IPS-NIHi11 (cell line): ENCODE results near the gene SYNGR1.
"Not testable (repeated sequence)": the region's sequence is repeated elsewhere in the genome, so short reads cannot be mapped to it uniquely, and the experiment has no call there.

Experiments
- DNase-seq: peaks from one replicate; pipeline ENCODE4 v3.0.0; 2012; ENCODE audit warnings: mixed read lengths, low spot score

Gene SYNGR1

GRCh38 chr22:39409516-39410029, 59.8 kb downstream of the SYNGR1 start:
- DNase-seq = no peak

- no peak for DNase-seq
Observed at GRCh38 chr22:39410264-39410663, 60.5 kb downstream of the SYNGR1 start.

GRCh38 chr22:39411828-39412365, 62.1 kb downstream of the SYNGR1 start:
- DNase-seq = not testable (repeated sequence)

GRCh38 chr22:39413204-39413603, 63.4 kb downstream of the SYNGR1 start:
- DNase-seq = not testable (repeated sequence)

GRCh38 chr22:39414377-39414776, 64.6 kb downstream of the SYNGR1 start:
- DNase-seq = no peak

- DNase-seq = no peak
Observed at GRCh38 chr22:39414886-39415285, 65.1 kb downstream of the SYNGR1 start.

- no peak for DNase-seq
Observed at GRCh38 chr22:39415506-39415905, 65.7 kb downstream of the SYNGR1 start.

GRCh38 chr22:39416319-39416718, 66.5 kb downstream of the SYNGR1 start:
- no peak for DNase-seq

- DNase-seq = no peak
Observed at GRCh38 chr22:39417641-39418040, 67.8 kb downstream of the SYNGR1 start.

- DNase-seq = no peak
Observed at GRCh38 chr22:39418696-39419095, 68.9 kb downstream of the SYNGR1 start.

- no peak for DNase-seq
Observed at GRCh38 chr22:39419096-39419495, 69.3 kb downstream of the SYNGR1 start.

- DNase-seq = no peak
Observed at GRCh38 chr22:39419911-39420310, 70.1 kb downstream of the SYNGR1 start.

GRCh38 chr22:39421691-39422090, 71.9 kb downstream of the SYNGR1 start:
- no peak for DNase-seq

GRCh38 chr22:39422101-39422500, 72.3 kb downstream of the SYNGR1 start:
- no peak for DNase-seq

- DNase-seq = no peak
Observed at GRCh38 chr22:39422721-39423120, 72.9 kb downstream of the SYNGR1 start.

GRCh38 chr22:39423976-39424375, 74.2 kb downstream of the SYNGR1 start:
- no peak for DNase-seq

GRCh38 chr22:39426380-39427043, 76.7 kb downstream of the SYNGR1 start:
- no peak for DNase-seq

- DNase-seq = no peak
Observed at GRCh38 chr22:39427751-39428596, 78.2 kb downstream of the SYNGR1 start.

- peak; percentile 85 for DNase-seq
Observed at GRCh38 chr22:39428597-39429071, 78.8 kb downstream of the SYNGR1 start.

GRCh38 chr22:39429186-39429585, 79.4 kb downstream of the SYNGR1 start:
- no peak for DNase-seq

GRCh38 chr22:39429916-39430575, 80.3 kb downstream of the SYNGR1 start:
- no peak for DNase-seq

GRCh38 chr22:39430576-39431150, 80.9 kb downstream of the SYNGR1 start:
- DNase-seq = no peak
